PC-9 (cell line): ENCODE results near the gene PSME4.

ENCODE experiments used
- CTCF ChIP-seq: fragments of 200-600 bp; sonication (generic); conservative IDR thresholded peaks from 2 replicates; pipeline ENCODE4 v1.6.1; 2017; ENCODE audit warnings: mixed run types, antibody characterized with exemption, mild to moderate bottlenecking, moderate library complexity
- EZH2 ChIP-seq: fragments of 200-600 bp; sonication (generic); IDR thresholded peaks from 2 replicates; pipeline ENCODE4 v1.8.0; 2017; ENCODE audit warnings: antibody characterized with exemption, low read depth

- no peak for TF ChIP-seq CTCF
- no peak for TF ChIP-seq EZH2
These were observed 109.0 kb downstream of the PSME4 start for GRCh38 chr2:53861824-53862223.
